Measurements from ENCODE around the gene MRFAP1.
"Not testable (repeated sequence)": the region's sequence is repeated elsewhere in the genome, so short reads cannot be mapped to it uniquely, and the experiment has no call there.

The MRFAP1 gene

DNA sequence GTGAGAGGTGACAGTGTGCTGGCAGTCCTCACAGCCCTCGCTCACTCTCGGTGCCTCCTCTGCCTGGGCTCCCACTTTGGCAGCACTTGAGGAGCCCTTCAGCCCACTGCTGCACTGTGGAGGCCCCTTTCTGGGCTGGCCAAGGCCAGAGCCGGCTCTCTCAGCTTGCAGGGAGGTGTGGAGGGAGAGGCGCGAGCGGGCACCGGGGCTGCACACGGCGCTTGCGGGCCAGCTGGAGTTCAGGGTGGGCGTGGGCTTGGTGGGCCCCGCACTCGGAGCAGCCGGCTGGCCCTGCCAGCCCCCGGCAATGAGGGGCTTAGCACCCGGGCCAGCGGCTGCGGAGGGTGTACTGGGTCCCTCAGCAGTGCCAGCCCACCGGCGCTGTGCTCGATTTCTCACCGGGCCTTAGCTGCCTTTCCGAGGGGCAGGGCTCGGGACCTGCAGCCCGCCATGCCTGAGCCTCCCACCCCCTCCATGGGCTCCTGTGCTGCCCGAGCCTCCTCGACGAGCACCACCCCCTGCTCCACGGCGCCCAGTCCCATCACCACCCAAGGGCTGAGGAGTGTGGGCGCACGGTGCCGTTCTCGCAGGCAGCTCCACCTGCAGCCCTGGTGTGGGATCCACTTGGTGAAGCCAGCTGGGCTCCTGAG is 32.2 kb downstream of the MRFAP1 start:
- not testable (repeated sequence) for DNase-seq

- DNase-seq, result peak; percentile 20
Observed at GRCh38 chr4:6673191-6673659, 32.7 kb downstream of the MRFAP1 start.

GRCh38 chr4:6673660-6674499 is 33.4 kb downstream of the MRFAP1 start:
- DNase-seq, result peak; percentile 47

DNA sequence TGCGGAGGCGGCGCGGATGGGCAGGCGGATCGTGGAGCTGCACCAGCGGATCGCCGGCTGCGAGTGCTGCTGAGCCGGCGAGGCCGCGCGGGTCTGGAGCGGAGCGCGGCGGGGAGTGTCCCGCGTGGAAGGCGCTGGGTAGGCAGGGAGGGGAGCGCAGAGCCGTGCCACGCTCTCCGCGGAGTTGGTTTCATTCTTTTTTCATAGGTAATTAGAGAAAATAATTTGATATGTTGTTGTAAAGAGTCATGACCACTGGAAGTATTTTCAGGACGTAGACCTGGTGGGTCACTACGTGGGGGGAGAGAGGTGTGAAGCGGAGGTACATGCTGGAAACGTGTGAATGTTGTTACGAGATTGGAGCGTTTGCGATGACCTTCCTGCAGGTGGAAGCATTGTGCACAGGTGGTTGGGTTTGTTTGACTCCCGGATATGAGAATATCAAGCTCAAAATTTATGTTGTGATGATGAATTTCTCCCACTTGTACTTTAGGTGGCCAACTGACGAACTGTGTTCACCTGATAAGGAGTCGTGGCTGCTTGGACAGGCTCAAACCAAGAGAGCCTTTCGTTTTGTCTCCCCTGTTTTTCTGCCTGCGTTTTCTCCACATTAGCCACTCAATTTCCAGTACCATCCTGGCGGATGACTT is 34.1 kb downstream of the MRFAP1 start:
- no peak for DNase-seq

DNA sequence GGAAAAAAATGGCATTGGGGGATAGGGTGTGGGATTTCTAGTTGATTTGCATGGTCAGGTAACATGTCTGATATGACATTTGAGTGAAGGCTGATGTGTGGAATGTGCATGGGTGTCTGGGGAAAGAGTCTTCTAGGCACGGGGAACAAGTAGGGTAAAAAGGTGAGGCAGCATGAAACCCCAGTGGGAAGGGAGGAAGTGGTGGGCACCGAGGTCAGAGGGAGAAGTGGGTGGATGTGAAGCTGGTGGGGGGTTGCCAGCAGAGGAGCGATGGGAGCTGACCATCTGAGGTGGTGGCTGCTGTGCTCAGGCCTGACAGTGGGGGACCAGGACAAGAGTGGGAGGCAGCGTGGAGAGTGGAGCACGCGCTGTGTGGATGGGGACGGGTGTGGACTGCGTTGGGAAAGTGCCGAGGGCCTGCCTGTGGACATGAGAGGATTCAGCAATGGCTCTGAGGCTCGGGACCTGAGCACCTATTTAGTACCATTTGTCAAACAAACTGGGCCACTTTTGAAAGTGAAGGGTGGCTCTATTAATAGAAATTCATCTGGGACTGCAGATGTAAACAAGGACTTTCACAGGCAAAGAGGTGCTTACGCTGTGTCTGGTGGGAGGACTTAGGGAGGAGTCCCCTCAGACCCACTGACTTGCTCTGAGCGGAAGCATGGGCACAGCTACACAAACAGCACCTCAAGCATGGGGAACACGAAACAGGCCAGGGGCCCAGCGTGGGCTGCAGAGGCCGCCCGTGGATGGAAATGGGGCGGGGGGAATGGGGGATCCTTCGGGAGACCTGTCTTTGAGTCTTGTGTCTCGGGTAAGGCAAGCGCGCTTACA is 36.5 kb downstream of the MRFAP1 start:
- no peak for DNase-seq

GRCh38 chr4:6680372-6681034 is 40.0 kb downstream of the MRFAP1 start:
- no peak for DNase-seq

- DNase-seq, result no peak
Observed at GRCh38 chr4:6681191-6681590, 40.7 kb downstream of the MRFAP1 start.

GRCh38 chr4:6682862-6683590 is 42.5 kb downstream of the MRFAP1 start:
- no peak for DNase-seq

GRCh38 chr4:6684656-6685055 is 44.2 kb downstream of the MRFAP1 start:
- no peak for DNase-seq

- no peak for DNase-seq
Observed at GRCh38 chr4:6686104-6686787, 45.8 kb downstream of the MRFAP1 start.

DNA sequence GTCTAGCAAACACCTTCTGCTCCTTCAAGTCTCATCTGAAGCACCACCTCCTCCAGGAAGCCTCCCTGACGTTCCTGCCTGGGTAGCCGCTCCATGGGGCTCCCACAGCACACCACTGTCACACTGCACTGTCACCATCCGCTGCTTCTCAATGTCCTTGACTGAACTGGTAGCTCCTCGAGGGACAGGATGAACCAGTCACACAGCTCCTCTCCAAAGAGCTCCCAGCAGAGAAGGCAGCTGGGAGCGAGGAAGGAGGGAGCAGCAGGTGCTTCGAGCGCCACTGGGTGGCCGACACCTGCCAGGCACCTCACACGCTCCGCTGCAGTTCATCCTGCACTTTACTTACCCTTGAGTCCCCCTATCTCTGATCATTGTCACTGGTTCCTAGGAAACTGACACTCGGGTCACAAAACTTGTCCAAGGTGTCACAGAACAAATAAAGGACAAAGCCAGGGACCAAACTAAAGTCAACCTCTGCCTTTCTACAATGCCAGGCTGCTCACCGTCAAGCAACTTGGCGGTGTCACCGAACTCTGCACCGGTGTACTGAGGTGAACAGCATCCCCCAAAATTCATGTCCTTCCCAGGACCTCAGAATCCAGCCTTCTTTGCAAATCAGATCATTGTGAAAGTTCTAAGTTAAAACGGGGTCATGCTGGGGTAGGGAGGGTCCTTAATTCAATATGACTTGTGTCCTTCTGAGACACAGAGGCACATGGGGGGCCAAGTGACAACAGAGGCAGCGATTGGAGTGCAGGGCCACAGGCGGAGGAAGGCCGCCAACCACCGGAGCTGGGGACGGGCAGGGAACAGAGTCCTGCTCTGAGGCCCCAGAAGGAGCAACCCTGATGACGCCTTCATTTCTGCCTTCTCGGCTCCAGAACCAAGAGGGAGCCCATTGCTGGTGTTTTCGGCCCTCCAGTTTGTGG is 47.7 kb downstream of the MRFAP1 start:
- no peak for DNase-seq

DNA sequence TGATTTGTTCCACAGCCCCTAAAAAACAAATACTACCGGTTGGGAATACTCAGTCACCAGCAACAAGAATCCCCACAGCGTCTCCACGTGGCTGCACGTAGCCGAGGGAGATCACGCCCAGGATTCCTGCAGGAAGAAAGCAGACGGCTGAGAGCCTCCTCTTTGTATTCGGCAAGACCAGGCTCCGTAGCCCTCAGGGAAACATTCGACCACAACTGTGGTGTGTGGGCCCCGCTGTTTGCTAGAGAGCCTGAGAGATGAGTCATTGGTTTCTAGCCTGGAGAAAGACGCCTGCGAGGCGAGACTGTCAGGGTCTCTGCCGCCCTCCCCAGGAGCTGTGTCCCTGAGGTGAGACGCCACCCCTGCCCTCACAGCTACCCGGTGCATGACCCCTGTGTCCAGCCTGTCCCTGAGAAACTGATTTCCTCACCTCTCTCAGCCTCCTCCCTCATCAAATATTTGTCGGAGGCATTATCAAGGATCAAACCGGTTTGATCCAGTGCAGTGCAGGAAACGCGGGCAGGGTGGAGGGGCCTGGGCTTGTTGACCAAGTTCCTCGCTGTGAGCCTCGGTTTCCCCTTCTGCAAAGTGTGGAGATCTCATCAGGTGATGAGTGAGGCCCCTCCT is 48.5 kb downstream of the MRFAP1 start:
- DNase-seq, result no peak

DNA sequence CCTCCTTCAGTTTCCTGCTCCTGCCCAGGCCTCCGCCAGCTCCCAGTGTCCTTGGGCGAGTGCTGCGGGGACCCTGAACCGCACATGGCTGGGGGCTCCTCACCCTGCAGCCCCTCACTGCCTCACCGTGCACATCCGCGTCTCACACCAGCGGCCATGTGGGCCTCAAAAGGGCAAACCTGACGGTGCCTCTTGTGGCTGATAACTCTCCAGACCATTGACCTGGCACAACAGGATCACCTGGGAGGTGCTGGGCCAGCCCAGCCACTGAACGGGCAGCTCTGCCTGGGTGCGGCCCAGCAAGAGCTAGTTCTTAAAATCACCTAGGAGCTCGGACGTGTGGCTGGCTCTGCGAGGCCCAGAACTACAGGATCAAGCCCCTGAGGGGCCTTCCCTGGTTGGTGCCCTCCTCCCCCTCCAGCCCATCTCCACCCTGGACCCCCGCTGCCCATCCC is 49.0 kb downstream of the MRFAP1 start:
- no peak for DNase-seq
